ENCODE data around the gene CHD9NB.

CHD9NB gene

DNA sequence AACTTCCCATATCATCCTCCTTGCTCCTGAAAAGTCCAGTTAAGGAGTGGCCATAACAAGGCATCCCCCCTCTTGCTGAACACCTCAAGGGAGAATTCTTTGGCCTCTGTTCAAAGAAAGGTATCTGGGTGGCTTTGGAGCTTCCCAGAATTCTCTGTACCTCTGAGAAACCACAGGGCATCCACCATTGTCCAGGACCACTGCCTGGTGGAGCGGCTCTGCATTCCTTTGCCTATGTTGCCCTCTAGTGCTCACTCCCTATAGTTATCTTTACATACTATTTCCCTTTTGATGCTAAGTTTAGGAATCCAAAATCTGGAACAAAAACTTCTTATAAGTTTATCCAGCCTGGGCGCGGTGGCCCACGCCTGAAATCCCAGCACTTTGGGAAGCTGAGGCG, 30.3 kb downstream of the CHD9NB start:
- DNase-seq, result no peak

DNA sequence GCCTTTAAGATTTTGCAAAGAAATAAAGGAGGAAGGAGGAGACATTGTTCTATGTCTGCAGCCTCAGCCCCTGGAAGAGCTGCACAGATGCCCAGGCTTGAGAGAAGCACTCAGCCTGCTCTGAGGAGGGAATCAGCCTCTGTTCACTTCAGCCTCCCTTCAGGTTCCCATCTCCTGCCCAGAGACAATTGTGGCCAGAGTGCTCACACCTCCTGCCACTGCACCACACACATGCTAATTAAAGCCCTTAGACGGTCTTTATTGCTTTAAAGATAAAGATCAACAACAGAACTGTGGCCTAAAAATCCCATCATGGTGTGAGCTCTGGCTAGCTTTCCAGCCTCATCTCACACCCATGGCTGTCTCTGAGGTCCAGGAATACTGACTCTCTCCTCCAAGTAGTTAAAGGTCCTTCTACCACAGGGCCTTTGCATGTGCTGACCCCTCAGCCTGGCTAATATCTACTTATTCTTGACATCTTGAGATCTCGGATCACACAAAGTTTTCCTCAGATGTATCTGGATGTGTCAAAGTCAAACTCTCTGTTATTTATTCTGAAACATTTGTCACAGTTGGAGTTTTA, 33.8 kb downstream of the CHD9NB start:
- DNase-seq, result no peak

DNA sequence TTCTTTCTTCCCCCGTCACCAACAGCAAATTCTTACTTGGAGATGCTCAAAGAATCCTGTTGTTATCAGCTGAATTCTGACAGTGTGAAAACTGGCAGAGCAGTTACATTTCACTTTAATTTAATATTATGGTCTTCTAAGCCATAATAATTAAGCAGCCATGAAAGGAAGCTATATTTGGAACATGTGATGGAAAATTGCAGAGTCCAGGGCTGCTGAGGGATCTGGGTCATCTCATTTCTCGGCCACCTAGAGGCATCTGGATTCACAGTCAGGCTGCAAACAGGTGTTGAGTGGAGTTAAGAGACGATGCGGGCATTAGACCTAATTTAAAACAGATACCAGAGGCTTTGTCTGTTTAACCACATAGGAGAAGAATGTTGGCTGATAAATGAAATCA, 38.4 kb downstream of the CHD9NB start:
- DNase-seq, result no peak

DNA sequence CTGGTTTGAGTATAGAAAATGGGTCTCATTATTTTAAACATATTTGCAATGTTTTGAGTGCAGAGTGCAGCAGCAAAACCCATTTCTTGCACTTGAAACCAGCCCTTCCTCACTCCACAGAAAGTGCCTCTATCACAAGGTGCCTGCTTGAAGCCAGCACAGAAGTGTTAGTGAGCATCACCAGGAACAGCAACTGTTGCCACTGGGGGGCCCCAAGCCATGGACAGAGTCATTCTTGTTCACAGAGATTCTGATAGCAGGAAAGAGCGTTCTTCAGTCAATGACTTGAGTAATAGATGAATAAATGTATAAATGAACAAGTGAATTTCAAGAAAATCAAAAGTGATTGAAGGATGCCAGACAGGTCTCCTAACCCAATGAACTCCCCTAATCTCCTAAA, 45.6 kb downstream of the CHD9NB start:
- DNase-seq, result no peak

DNA sequence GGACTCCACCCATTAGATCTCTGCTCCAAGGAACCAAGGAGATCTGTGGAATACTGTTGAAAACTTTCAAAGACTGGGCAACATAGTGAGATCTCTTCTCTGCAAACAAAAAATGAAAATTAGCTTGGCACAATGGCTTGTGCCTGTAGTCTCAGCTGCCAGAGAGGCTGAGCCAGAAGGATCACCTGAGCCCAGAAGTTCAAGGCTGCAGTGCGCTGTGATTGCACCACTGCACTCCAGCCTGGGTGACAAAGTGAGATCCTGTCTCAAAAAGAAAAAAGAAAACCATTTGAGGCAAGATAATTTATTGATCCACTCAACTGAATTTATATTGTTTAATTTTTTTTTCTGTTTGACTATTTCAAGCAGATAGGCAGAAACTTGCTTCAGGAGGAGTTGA, 54.8 kb downstream of the CHD9NB start:
- DNase-seq, result no peak

DNA sequence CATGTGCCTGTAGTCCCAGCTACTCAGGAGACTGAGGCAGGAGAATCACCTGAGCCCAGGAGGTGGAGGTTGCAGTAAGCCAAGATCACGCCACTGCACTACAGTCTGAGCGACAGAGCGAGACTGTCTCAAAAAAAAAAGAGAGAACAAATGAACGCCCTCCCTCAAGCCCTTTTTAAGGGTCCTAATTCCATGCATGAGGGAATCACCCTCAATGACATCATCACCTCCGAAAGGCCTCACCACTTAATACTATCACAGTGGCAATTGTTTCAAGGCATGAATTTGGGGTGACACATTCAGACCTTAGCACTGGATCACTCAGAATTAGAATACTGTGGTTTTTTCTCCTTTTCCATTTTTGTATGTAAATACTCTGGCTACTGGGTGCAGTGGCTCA, 57.8 kb downstream of the CHD9NB start:
- no peak for DNase-seq

DNA sequence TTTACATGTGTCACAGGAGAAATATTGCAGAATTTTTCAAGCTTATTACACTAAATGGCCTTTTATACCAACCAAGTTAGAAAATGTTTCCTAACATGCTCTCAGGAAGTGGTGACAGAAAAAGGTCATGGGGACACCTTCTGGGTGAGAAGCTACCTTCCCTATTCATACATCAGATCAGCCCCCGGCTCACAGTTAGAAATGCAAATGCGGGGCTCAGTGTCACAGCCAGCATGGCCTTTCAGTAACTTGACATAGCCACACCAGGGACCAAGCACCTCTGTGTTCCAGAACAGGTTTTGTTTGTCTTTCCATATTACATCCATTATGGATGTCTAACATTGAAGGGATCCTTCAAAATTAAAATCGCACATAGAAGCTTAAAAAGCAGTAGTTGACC, 59.5 kb downstream of the CHD9NB start:
- no peak for DNase-seq

DNA sequence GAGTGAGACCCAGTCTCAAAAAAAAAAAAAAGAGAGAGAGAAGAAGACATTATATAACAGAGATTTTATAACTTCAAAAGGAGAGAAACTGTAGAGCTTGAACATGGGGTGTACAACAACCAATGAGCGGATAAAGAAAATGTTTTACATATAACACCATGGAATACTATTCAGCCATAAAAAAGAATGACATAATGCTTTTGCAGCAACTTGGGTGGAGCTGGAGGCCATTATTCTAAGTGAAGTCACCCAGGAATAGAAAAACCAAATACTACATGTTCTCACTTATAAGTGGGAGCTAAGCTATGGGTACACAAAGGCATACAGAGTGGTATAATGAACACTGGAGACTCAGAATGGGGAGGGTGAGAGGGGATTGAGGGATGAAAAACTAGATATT, 61.1 kb downstream of the CHD9NB start:
- no peak for DNase-seq

Data from activated CD4-positive, alpha-beta T cell treated with anti-CD3 and anti-CD28 coated beads for 1 hour (primary cell).